Liver (tissue), 3 donors: ENCODE data around the gene NOSIP.

Experiments used
- GABPA ChIP-seq, 2 donors: IDR thresholded peaks in 1 of 2; conservative IDR thresholded peaks in 1 of 2; 2 replicates each; pipeline ENCODE4 v1.6.1; 2016; ENCODE audit warnings: antibody characterized with exemption in 2 of 2, mild to moderate bottlenecking in 1 of 2, moderate library complexity in 1 of 2
- TF ChIP-seq, protein P1 (sequence below): fragments of 150-350 bp; IDR thresholded peaks from 2 replicates; pipeline ENCODE4 v1.5.1; 2017; ENCODE audit warnings: improper control_type of control experiment, low read depth, low read length; ENCODE audit not compliant: missing input control
- donor health status: healthy.
- donor health status: healthy.

DNA sequence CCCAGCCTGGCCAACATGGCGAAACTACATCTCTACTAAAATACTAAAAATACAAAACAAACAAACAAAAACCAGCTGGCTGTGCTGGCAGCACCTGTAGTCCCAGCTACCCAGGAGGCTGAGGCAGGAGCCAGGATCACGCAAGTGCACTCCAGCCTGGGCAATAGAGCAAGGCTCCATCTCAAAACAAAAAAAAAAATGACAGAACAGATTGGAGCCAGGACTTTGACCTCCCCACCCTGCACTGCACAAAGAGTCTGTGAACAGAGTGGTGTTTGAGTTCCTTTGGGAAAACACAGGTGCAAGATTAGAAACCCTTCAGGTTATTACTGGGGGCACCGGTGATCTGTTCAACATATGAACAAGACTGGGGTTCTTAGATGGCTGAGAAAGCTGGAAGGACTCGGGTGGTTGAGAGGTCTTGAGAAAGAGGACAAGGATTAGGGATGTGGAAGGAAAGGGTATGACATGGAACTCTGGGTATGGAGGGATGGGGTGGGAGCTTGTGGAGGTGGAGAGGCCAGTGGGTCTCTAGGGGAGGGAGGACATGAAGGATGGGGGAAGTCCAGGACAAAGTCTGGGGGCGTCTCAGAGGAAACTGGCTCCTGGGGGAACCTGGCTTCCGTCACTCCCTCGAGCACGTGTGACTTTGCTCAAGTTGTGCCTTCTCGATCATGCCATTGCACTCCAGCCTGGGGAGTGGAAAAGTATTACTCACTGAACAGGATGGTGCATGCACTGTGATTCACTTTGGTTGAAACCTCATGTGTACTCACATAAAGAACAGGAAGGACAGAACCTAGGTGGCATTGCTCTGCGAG lies 26.7 kb downstream of the NOSIP start:
- TF ChIP-seq, protein P1, sequence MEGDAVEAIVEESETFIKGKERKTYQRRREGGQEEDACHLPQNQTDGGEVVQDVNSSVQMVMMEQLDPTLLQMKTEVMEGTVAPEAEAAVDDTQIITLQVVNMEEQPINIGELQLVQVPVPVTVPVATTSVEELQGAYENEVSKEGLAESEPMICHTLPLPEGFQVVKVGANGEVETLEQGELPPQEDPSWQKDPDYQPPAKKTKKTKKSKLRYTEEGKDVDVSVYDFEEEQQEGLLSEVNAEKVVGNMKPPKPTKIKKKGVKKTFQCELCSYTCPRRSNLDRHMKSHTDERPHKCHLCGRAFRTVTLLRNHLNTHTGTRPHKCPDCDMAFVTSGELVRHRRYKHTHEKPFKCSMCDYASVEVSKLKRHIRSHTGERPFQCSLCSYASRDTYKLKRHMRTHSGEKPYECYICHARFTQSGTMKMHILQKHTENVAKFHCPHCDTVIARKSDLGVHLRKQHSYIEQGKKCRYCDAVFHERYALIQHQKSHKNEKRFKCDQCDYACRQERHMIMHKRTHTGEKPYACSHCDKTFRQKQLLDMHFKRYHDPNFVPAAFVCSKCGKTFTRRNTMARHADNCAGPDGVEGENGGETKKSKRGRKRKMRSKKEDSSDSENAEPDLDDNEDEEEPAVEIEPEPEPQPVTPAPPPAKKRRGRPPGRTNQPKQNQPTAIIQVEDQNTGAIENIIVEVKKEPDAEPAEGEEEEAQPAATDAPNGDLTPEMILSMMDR = no peak
- TF ChIP-seq GABPA (IDR thresholded peaks at IDR 0.05 in 1 of 2, conservative IDR thresholded peaks at IDR 0.05 in 1 of 2) = no peak
